Endothelial cell of umbilical vein (primary cell): Measurements from ENCODE around the gene ZBTB34.

Experiments used
- CTCF ChIP-seq, 2 donors: IDR thresholded peaks; 1 replicate in 1 of 2; 2 replicates in 1 of 2; pipeline ENCODE4 v1.5.1; 2011; ENCODE audit warnings: low read length in 2 of 2, mild to moderate bottlenecking in 2 of 2, moderate library complexity in 2 of 2, control low read depth in 1 of 2, inconsistent platforms in 1 of 2, low read depth in 1 of 2; ENCODE audit not compliant: insufficient read depth in 1 of 2; ENCODE audit errors: extremely low read depth in 1 of 2
- EZH2 ChIP-seq: IDR thresholded peaks from 2 replicates; pipeline ENCODE4 v1.6.1; 2012; ENCODE audit warnings: borderline replicate concordance, low read depth, mild to moderate bottlenecking, moderate library complexity, low read length, inconsistent platforms; ENCODE audit not compliant: severe bottlenecking
- FOS ChIP-seq: IDR thresholded peaks from 2 replicates; pipeline ENCODE4 v1.6.1; 2011; ENCODE audit warnings: mild to moderate bottlenecking, low read length, moderate library complexity, borderline replicate concordance; ENCODE audit not compliant: insufficient read depth
- GATA2 ChIP-seq: IDR thresholded peaks from 2 replicates; pipeline ENCODE4 v1.7.0; 2011; ENCODE audit warnings: low read depth, mild to moderate bottlenecking, moderate library complexity, mixed read lengths, low read length; ENCODE audit not compliant: insufficient read length, insufficient read depth
- JUN ChIP-seq: IDR thresholded peaks from 2 replicates; pipeline ENCODE4 v1.6.1; 2011; ENCODE audit warnings: borderline replicate concordance, low read depth; ENCODE audit not compliant: insufficient read length, insufficient read depth
- MAX ChIP-seq: IDR thresholded peaks from 2 replicates; pipeline ENCODE4 v1.6.1; 2011; ENCODE audit not compliant: insufficient read depth, insufficient read length
- MYC ChIP-seq: IDR thresholded peaks from one replicate; pipeline ENCODE4 v1.6.1; 2011; ENCODE audit warnings: mild to moderate bottlenecking, low read depth, low read length
- POLR2A ChIP-seq: IDR thresholded peaks from 2 replicates; pipeline ENCODE4 v1.6.1; 2012; ENCODE audit warnings: low read depth, mild to moderate bottlenecking, control low read depth, low read length
- POLR2AphosphoS5 ChIP-seq: IDR thresholded peaks from 2 replicates; pipeline ENCODE4 v1.6.1; 2012; ENCODE audit warnings: low read depth, mild to moderate bottlenecking, control low read depth, low read length, moderate library complexity; ENCODE audit not compliant: insufficient read depth

- TF ChIP-seq CTCF (IDR thresholded peaks at IDR 0.05; ENCODE audit: extremely low read depth in 1 of 2, insufficient read depth in 1 of 2, low read depth in 1 of 2, low read length in 2 of 2) (no peak), POLR2A (no peak), EZH2 (no peak), POLR2AphosphoS5 (no peak), MAX (no peak), FOS (no peak), JUN (no peak), GATA2 (no peak), MYC (no peak)
Measured at GRCh38 chr9:126822873-126823272, 37.6 kb upstream of the ZBTB34 start.
